Suprapubic skin (tissue), 4 donors: ENCODE measurements around the gene FAM222A. TPM values are rescaled to one million over a fixed set of nuclear protein-coding genes. Genes with fewer than 3 reads are reported as not detected.

Experiments
- DNase-seq, 2 donors: peaks; one replicate each; pipeline ENCODE4 v3.0.0-alpha.2; 2019; ENCODE audit warnings: low spot score in 2 of 2
- H3K27ac ChIP-seq: fragments of 200-600 bp; sonication (generic); one replicate; pipeline ENCODE4 v1.5.1; 2019
- H3K27me3 ChIP-seq: fragments of 200-600 bp; sonication (generic); one replicate; pipeline ENCODE4 v1.5.1; 2019
- H3K36me3 ChIP-seq: fragments of 200-600 bp; sonication (generic); one replicate; pipeline ENCODE4 v1.5.1; 2019
- H3K4me1 ChIP-seq: fragments of 200-600 bp; sonication (generic); one replicate; pipeline ENCODE4 v1.5.1; 2019
- H3K4me3 ChIP-seq: fragments of 200-600 bp; sonication (generic); one replicate; pipeline ENCODE4 v1.5.1; 2019; ENCODE audit warnings: mild to moderate bottlenecking
- H3K9me3 ChIP-seq: fragments of 200-600 bp; sonication (generic); one replicate; pipeline ENCODE4 v1.5.1; 2019
- CTCF ChIP-seq, 2 donors: fragments of 200-600 bp in 1 of 2; fragments of 450-650 bp in 1 of 2; sonication (generic) in 1 of 2; IDR thresholded peaks; one replicate each; pipeline ENCODE4 v1.5.1; 2016 to 2019; ENCODE audit warnings: antibody characterized with exemption in 2 of 2, mild to moderate bottlenecking in 1 of 2, moderate library complexity in 1 of 2
- EP300 ChIP-seq: sonication (generic); formaldehyde crosslinking; IDR thresholded peaks from one replicate; pipeline ENCODE4 v1.6.1; 2017; ENCODE audit warnings: antibody characterized with exemption
- POLR2A ChIP-seq, 2 donors: fragments of 450-650 bp; IDR thresholded peaks; one replicate each; pipeline ENCODE4 v1.6.1; 2017; ENCODE audit warnings: antibody characterized with exemption in 2 of 2, mild to moderate bottlenecking in 2 of 2, moderate library complexity in 2 of 2
- POLR2AphosphoS5 ChIP-seq, 3 donors: sonication (generic); formaldehyde crosslinking; IDR thresholded peaks; one replicate each; pipeline ENCODE4 v1.6.1; 2017; ENCODE audit warnings: antibody characterized with exemption in 3 of 3
- WGBS: methylation state at CpG from one replicate; pipeline ENCODE4 v1.1.5; 2018; 5-methylcytosine and 5-hydroxymethylcytosine counted together
- total RNA-seq, 4 donors: library from RNA; depleted of rRNA; stranded (reverse); fragments of >200 nt; gene quantifications; one replicate each; pipeline ENCODE4 v1.1.0, GENCODE V29; 2016

The FAM222A gene
- total RNA-seq, 4 donors from 2014 or later = 3.9 to 8.5 (median 6.6) TPM

- no peak overlapping the region for H3K4me3 ChIP-seq
- H3K36me3 ChIP-seq = no peaks in the 10 kb centered on the region
- no peaks in the 10 kb centered on the region for H3K9me3 ChIP-seq
- TF ChIP-seq POLR2AphosphoS5 (IDR thresholded peaks at IDR 0.05) (no peak), POLR2A (IDR thresholded peaks at IDR 0.05) (no peak), CTCF (IDR thresholded peaks at IDR 0.05) (no peak), EP300 (no peak)
- H3K27ac ChIP-seq = no peak overlapping the region
- no peak for DNase-seq
- peaks cover 26% of the 10 kb centered on the region for H3K4me1 ChIP-seq
- 93% methylated on average over 10 of the region's 10 CpGs for WGBS
- H3K27me3 ChIP-seq = peaks cover 22% of the 10 kb centered on the region
Measured at GRCh38 chr12:109721276-109721675, 7.7 kb downstream of the FAM222A start.

- DNase-seq = no peak
- Histone ChIP-seq H3K4me3 (no peak overlapping the region), H3K9me3 (no peaks in the 10 kb centered on the region), H3K36me3 (no peaks in the 10 kb centered on the region), H3K27me3 (peaks cover 18% of the 10 kb centered on the region), H3K27ac (no peak overlapping the region), H3K4me1 (peaks cover 27% of the 10 kb centered on the region)
- WGBS = 91% methylated on average over 6 of the region's 6 CpGs
- TF ChIP-seq POLR2A (IDR thresholded peaks at IDR 0.05) = no peak
- no peak for TF ChIP-seq POLR2AphosphoS5 (IDR thresholded peaks at IDR 0.05)
- TF ChIP-seq CTCF (IDR thresholded peaks at IDR 0.05) = no peak
- TF ChIP-seq EP300 = no peak
Measured at GRCh38 chr12:109722022-109722720, 8.5 kb downstream of the FAM222A start.

- no peak for TF ChIP-seq POLR2A (IDR thresholded peaks at IDR 0.05)
- no peak for TF ChIP-seq POLR2AphosphoS5 (IDR thresholded peaks at IDR 0.05)
- TF ChIP-seq CTCF (IDR thresholded peaks at IDR 0.05) = no peak
- no peak for TF ChIP-seq EP300
- H3K27ac ChIP-seq = no peak overlapping the region
- H3K27me3 ChIP-seq = peaks cover 12% of the 10 kb centered on the region
- 62% methylated on average over 9 of the region's 9 CpGs for WGBS
- peaks cover 32% of the 10 kb centered on the region for H3K4me1 ChIP-seq
- no peaks in the 10 kb centered on the region for H3K9me3 ChIP-seq
- no peak overlapping the region for H3K4me3 ChIP-seq
- no peak for DNase-seq
- no peaks in the 10 kb centered on the region for H3K36me3 ChIP-seq
Measured at GRCh38 chr12:109722721-109723094, 9.1 kb downstream of the FAM222A start.

GRCh38 chr12:109723311-109723881 is 9.8 kb downstream of the FAM222A start:
- no peaks in the 10 kb centered on the region for H3K9me3 ChIP-seq
- WGBS = 39% methylated on average over 10 of the region's 13 CpGs

GRCh38 chr12:109724321-109724892 is 10.8 kb downstream of the FAM222A start:
- TF ChIP-seq CTCF (IDR thresholded peaks at IDR 0.05) (no peak), POLR2A (IDR thresholded peaks at IDR 0.05) (no peak), POLR2AphosphoS5 (IDR thresholded peaks at IDR 0.05) (no peak), EP300 (no peak)
- H3K27ac ChIP-seq = no peak overlapping the region
- no peak for DNase-seq

More at GRCh38 chr12:109723311-109723881, 9.8 kb downstream of the FAM222A start:
- peaks cover 34% of the 10 kb centered on the region for H3K4me1 ChIP-seq
- H3K4me3 ChIP-seq = no peak overlapping the region
- H3K27me3 ChIP-seq = peaks cover 5% of the 10 kb centered on the region
- no peaks in the 10 kb centered on the region for H3K36me3 ChIP-seq
- DNase-seq = no peak
- no peak for TF ChIP-seq EP300
- H3K27ac ChIP-seq = no peak overlapping the region

More at GRCh38 chr12:109724321-109724892, 10.8 kb downstream of the FAM222A start:
- H3K4me1 ChIP-seq = peaks cover 40% of the 10 kb centered on the region
- H3K27me3 ChIP-seq = no peaks in the 10 kb centered on the region
- no peaks in the 10 kb centered on the region for H3K36me3 ChIP-seq
- H3K4me3 ChIP-seq = no peak overlapping the region
- WGBS = 79% methylated on average over 6 of the region's 14 CpGs
- no peaks in the 10 kb centered on the region for H3K9me3 ChIP-seq
